GM18502 (cell line): ENCODE results near the gene CTIF.

Experiments used
- ATAC-seq: cut with Tn5 transposase; IDR thresholded peaks from one replicate; pipeline ENCODE4 v1.9.1; 2021; ENCODE audit warnings: mild to moderate bottlenecking; ENCODE audit not compliant: unreplicated experiment, poor library complexity

CTIF gene

GRCh38 chr18:48736321-48737260, 197.8 kb downstream of the CTIF start:
- ATAC-seq = no peak

GRCh38 chr18:48739266-48740067, 200.6 kb downstream of the CTIF start:
- ATAC-seq = no peak

GRCh38 chr18:48740068-48740440, 201.2 kb downstream of the CTIF start:
- ATAC-seq = no peak

- no peak for ATAC-seq
These were observed 202.1 kb downstream of the CTIF start for GRCh38 chr18:48740851-48741485.

- no peak for ATAC-seq
These were observed 203.0 kb downstream of the CTIF start for GRCh38 chr18:48741866-48742265.

GRCh38 chr18:48742304-48742703, 203.5 kb downstream of the CTIF start:
- ATAC-seq = no peak

- ATAC-seq = no peak
These were observed 204.1 kb downstream of the CTIF start for GRCh38 chr18:48742706-48743475.

GRCh38 chr18:48743886-48744285, 205.1 kb downstream of the CTIF start:
- ATAC-seq = no peak

GRCh38 chr18:48745293-48745692, 206.5 kb downstream of the CTIF start:
- ATAC-seq = no peak

- no peak for ATAC-seq
These were observed 210.9 kb downstream of the CTIF start for GRCh38 chr18:48749768-48750167.

- ATAC-seq = no peak
These were observed 211.8 kb downstream of the CTIF start for GRCh38 chr18:48750485-48751175.

- ATAC-seq = no peak
These were observed 213.1 kb downstream of the CTIF start for GRCh38 chr18:48751727-48752468.

- no peak for ATAC-seq
These were observed 213.6 kb downstream of the CTIF start for GRCh38 chr18:48752478-48752877.

GRCh38 chr18:48752928-48753327, 214.1 kb downstream of the CTIF start:
- ATAC-seq = no peak

GRCh38 chr18:48753691-48754090, 214.9 kb downstream of the CTIF start:
- ATAC-seq = no peak

- no peak for ATAC-seq
These were observed 215.7 kb downstream of the CTIF start for GRCh38 chr18:48754559-48754958.

- ATAC-seq = peak; percentile 68
These were observed 216.2 kb downstream of the CTIF start for GRCh38 chr18:48754993-48755473.

GRCh38 chr18:48756511-48757226, 217.8 kb downstream of the CTIF start:
- ATAC-seq = no peak
